Neuron (in vitro differentiated cells): ENCODE results near the gene HECA.
"Not testable (repeated sequence)": the region's sequence is repeated elsewhere in the genome, so short reads cannot be mapped to it uniquely, and the experiment has no call there.

Source experiments
- H2AFZ ChIP-seq: one replicate; pipeline ENCODE4 v1.6.1; 2013; ENCODE audit warnings: low read depth, mild to moderate bottlenecking, inconsistent platforms, low read length, moderate library complexity
- H3K27me3 ChIP-seq: one replicate; pipeline ENCODE4 v1.6.1; 2013; ENCODE audit warnings: low read length; ENCODE audit not compliant: insufficient read depth
- H3K36me3 ChIP-seq: one replicate; pipeline ENCODE4 v1.6.1; 2013; ENCODE audit warnings: low read length; ENCODE audit not compliant: insufficient read depth
- H3K4me1 ChIP-seq: one replicate; pipeline ENCODE4 v1.6.1; 2013; ENCODE audit warnings: low read length; ENCODE audit not compliant: insufficient read depth
- H3K4me3 ChIP-seq: 2 replicates; pipeline ENCODE4 v1.5.1; 2013; ENCODE audit warnings: mild to moderate bottlenecking, low read length, moderate library complexity
- H3K9me3 ChIP-seq: one replicate; pipeline ENCODE4 v1.6.1; 2013; ENCODE audit warnings: low read length

HECA gene

GRCh38 chr6:139134817-139135577 lies at the start of gene HECA:
Gene HECA (plus strand): TSS chr6:139135080. CDS start chr6:139135397, 317 bp downstream.
- Histone ChIP-seq H3K27me3 (no peaks in the 10 kb centered on the region), H2AFZ (peak within 1 kb of the TSS; percentile 83), H3K4me1 (peaks cover 7% of the 10 kb centered on the region), H3K9me3 (no peaks in the 10 kb centered on the region), H3K36me3 (no peaks in the 10 kb centered on the region), H3K4me3 (peak within 1 kb of the TSS; percentile 84)

- H3K4me3 ChIP-seq: no peak overlapping the region
- no peak overlapping the region for H2AFZ ChIP-seq
Measured at GRCh38 chr6:139091826-139092225, 43.1 kb upstream of the HECA start.

GRCh38 chr6:139099984-139100383 lies 34.9 kb upstream of the HECA start:
- H3K4me1 ChIP-seq: peaks cover 3% of the 10 kb centered on the region
- H3K36me3 ChIP-seq: no peaks in the 10 kb centered on the region
- H3K27me3 ChIP-seq: no peaks in the 10 kb centered on the region
- H3K9me3 ChIP-seq: no peaks in the 10 kb centered on the region
- H3K4me3 ChIP-seq: no peak overlapping the region
- no peak overlapping the region for H2AFZ ChIP-seq

More at GRCh38 chr6:139091826-139092225, 43.1 kb upstream of the HECA start:
- Histone ChIP-seq H3K27me3 (no peaks in the 10 kb centered on the region), H3K4me1 (no peaks in the 10 kb centered on the region), H3K36me3 (no peaks in the 10 kb centered on the region), H3K9me3 (no peaks in the 10 kb centered on the region)

- no peaks in the 10 kb centered on the region for H3K36me3 ChIP-seq
- no peaks in the 10 kb centered on the region for H3K27me3 ChIP-seq
- H3K4me1 ChIP-seq: no peaks in the 10 kb centered on the region
- no peaks in the 10 kb centered on the region for H3K9me3 ChIP-seq
- no peak overlapping the region for H3K4me3 ChIP-seq
- H2AFZ ChIP-seq: no peak overlapping the region
Measured at GRCh38 chr6:139107051-139107450, 27.8 kb upstream of the HECA start.

- Histone ChIP-seq H3K36me3 (no peaks in the 10 kb centered on the region), H3K4me3 (no peak overlapping the region)
Measured at GRCh38 chr6:139108378-139108777, 26.5 kb upstream of the HECA start.

GRCh38 chr6:139109558-139109957 lies 25.3 kb upstream of the HECA start:
- Histone ChIP-seq H3K36me3 (no peaks in the 10 kb centered on the region), H3K4me1 (no peaks in the 10 kb centered on the region), H3K4me3 (no peak overlapping the region), H3K9me3 (no peaks in the 10 kb centered on the region), H2AFZ (no peak overlapping the region), H3K27me3 (no peaks in the 10 kb centered on the region)

More at GRCh38 chr6:139108378-139108777, 26.5 kb upstream of the HECA start:
- Histone ChIP-seq H3K9me3 (no peaks in the 10 kb centered on the region), H3K4me1 (no peaks in the 10 kb centered on the region), H2AFZ (no peak overlapping the region), H3K27me3 (no peaks in the 10 kb centered on the region)

- Histone ChIP-seq H3K27me3 (no peaks in the 10 kb centered on the region), H3K9me3 (no peaks in the 10 kb centered on the region), H2AFZ (no peak overlapping the region), H3K4me3 (no peak overlapping the region), H3K4me1 (no peaks in the 10 kb centered on the region), H3K36me3 (no peaks in the 10 kb centered on the region)
Measured at GRCh38 chr6:139112146-139112545, 22.7 kb upstream of the HECA start.

GRCh38 chr6:139112561-139112960 lies 22.3 kb upstream of the HECA start:
- no peaks in the 10 kb centered on the region for H3K9me3 ChIP-seq
- H3K4me1 ChIP-seq: no peaks in the 10 kb centered on the region
- no peaks in the 10 kb centered on the region for H3K36me3 ChIP-seq
- H2AFZ ChIP-seq: no peak overlapping the region
- H3K4me3 ChIP-seq: no peak overlapping the region
- H3K27me3 ChIP-seq: no peaks in the 10 kb centered on the region

- no peak overlapping the region for H2AFZ ChIP-seq
- no peak overlapping the region for H3K4me3 ChIP-seq
- no peaks in the 10 kb centered on the region for H3K4me1 ChIP-seq
- no peaks in the 10 kb centered on the region for H3K27me3 ChIP-seq
- peaks cover 2% of the 10 kb centered on the region for H3K9me3 ChIP-seq
- no peaks in the 10 kb centered on the region for H3K36me3 ChIP-seq
Measured at GRCh38 chr6:139114746-139115145, 20.1 kb upstream of the HECA start.

- no peaks in the 10 kb centered on the region for H3K36me3 ChIP-seq
- H3K4me1 ChIP-seq: no peaks in the 10 kb centered on the region
- no peak overlapping the region for H3K4me3 ChIP-seq
- H3K9me3 ChIP-seq: peaks cover 6% of the 10 kb centered on the region
- no peak overlapping the region for H2AFZ ChIP-seq
- H3K27me3 ChIP-seq: no peaks in the 10 kb centered on the region
Measured at GRCh38 chr6:139115989-139116758, 18.7 kb upstream of the HECA start.

- Histone ChIP-seq H3K36me3 (no peaks in the 10 kb centered on the region), H3K4me1 (no peaks in the 10 kb centered on the region), H2AFZ (no peak overlapping the region), H3K4me3 (no peak overlapping the region), H3K9me3 (peaks cover 6% of the 10 kb centered on the region), H3K27me3 (no peaks in the 10 kb centered on the region)
Measured at GRCh38 chr6:139117734-139118133, 17.1 kb upstream of the HECA start.

- Histone ChIP-seq H3K36me3 (no peaks in the 10 kb centered on the region), H3K4me1 (no peaks in the 10 kb centered on the region), H3K27me3 (no peaks in the 10 kb centered on the region), H2AFZ (no peak overlapping the region), H3K9me3 (peaks cover 6% of the 10 kb centered on the region), H3K4me3 (no peak overlapping the region)
Measured at GRCh38 chr6:139119552-139119951, 15.3 kb upstream of the HECA start.

- not testable (repeated sequence) for H3K4me3 ChIP-seq, H3K27me3 ChIP-seq, H3K36me3 ChIP-seq, H2AFZ ChIP-seq, H3K4me1 ChIP-seq, H3K9me3 ChIP-seq
Measured at GRCh38 chr6:139122823-139123222, 12.1 kb upstream of the HECA start.
